NCI-H446 treated with DMSO at 0.1 percent for 48 hours (cell line): Measurements from ENCODE around the gene WWC2.

Experiments used
- DNase-seq: peaks from one replicate; lab custom pipeline; 2025; lab: John Stamatoyannopoulos, UW

Gene WWC2

DNA sequence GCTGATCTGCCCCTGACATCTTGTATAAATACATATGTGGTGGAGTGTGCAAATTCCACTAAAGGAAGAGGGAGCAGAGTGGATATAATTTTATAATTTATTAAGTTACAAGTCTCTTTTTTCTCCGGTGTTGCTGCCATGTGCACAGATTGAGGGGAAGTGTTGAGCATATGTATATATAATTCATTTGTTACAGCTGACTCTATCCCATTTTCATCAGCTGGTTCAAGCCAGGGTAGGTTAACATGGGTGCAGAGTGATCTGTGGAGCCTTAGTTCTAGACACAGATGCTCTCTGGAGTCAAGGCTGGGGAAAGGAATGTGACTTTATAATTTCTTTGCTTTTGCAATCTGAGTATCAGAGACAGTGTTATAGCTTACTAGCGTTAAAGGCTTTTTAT is 103.5 kb downstream of the WWC2 start:
- no peak for DNase-seq

DNA sequence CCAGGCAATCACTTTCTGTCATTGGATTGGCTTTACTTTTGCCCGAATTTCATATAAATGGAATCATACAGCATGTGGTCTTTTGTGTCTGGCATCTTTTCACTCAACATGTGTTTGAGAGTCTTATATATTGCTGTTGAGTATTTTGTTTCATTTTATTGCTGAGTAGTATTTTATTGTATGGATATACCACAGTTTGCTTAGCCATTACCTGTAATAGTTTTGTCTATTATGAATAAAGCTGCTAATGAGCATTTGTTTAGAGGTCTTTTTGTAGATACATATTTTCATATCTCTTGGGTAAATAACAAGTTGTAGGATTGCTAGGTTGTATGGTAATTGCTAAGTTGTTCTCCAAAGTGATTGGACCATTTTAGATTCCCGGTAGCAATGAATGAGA is 105.7 kb downstream of the WWC2 start:
- no peak for DNase-seq

DNA sequence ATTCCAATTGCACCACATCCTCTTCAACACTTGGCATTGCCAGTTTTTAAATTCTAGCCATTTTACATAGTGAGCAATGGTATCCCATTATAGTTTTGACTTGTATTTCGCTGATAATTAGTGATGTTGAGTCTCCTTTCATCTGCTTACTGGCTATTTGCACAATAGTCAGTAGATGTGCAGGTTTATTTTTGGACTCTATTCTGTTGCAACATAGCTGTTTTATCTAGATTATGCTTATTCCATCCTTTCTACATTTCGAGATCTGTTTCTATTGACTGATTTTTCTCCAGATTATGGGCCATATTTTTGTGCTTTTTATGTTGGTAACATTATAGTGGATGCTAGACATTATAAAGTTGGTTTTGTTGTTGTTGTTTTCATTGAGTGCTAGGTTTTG is 106.1 kb downstream of the WWC2 start:
- DNase-seq: no peak

DNA sequence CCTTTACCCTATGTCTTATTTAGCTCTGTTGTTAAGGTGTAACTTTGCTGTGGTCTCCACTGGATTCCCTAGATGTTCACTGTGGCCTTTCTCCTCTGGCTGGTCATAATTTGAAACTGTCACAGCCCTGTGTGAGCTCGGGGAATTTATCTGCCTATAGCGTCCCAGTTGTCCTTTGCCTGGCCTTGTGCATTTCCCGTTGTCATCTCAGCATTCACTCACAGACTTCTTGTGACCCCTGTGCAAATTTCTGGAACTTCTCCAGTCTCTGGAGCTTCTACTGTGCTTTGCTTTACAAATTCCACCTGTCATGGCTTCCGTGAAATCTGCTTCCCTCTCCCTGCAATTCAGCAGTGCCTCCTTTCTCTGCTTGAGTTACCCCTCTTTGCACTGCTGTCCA is 106.7 kb downstream of the WWC2 start:
- DNase-seq: no peak

DNA sequence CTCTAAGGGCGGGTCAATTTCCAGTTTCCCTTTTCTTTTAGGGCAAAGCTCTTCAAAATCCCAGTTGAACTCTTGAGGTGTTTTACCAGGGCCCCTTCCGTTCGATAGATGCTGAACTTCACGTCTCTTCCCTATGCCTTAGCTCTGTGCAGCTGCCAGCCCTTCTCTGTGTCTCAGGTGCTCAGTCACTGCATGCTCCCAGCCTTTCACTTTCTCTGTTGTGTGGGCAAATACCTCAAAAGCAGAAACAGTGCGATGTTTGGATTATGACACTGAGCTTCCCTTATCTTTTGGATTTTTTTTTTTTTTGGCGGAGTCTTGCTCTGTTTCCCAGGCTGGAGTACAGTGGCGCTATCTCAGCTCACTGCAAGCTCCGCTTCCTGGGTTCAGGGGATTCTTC is 112.5 kb downstream of the WWC2 start:
- no peak for DNase-seq

DNA sequence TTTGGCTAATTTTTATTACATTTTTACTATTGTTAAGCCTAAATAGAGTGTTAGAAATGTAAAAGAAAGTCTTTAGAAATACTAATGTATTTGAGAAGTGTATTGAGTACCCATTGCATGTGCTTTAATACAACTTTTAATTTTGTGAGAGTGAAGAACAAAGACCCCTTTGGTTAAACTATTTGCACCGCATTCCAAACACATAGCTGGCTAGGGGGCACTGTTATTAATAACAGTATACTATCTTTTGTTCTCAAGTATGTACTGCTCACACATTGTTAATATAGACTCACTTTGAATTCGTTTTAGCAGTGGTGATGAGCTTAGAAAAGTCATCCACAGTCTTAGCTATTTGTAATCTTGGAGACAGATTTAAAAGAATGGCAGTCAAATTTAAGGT is 114.9 kb downstream of the WWC2 start:
- no peak for DNase-seq

DNA sequence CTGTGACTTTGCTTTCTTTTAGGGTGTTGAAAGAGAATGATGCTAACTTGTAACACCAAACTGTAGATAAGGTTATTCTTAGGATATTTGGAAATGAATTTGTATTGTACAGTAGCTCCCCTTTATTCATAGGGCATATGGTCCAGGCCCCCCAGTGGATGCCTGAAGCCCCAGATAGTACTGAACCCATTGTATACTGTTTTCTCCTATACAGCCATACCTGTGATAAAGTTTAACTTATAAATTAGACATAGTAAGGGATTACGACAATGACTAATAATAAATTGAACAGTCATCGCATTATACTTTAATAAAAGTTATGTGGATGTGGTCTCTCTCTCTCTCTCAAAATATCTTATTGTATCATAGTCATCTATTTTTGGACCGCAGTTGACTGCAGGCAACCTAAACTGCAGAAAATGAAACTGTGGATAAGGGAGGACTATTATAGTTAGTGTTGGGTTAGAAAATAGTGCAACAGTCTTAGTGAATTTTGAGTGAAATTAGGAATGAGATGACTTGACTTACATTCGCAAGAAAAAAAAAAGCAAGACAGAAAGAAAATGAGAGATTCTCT is 115.9 kb downstream of the WWC2 start:
- DNase-seq: no peak

DNA sequence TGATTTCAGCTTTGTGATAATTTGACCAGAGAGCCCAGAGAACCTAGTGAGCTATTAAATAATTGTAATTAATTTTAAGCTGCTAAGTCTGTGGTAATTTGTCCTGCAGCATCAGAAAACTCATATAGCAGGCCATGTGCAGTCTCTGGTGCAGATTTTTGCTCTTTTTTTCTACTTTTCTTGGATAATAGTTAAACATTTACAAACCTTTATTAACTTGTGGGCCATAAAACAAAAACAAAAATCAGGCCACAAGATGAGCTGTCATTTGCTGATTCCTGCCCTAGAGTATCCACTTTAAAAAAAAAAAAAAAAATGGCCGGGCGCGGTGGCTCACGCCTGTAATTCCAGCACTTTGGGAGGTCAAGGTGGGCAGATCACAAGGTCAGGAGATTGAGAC is 121.2 kb downstream of the WWC2 start:
- DNase-seq: no peak

DNA sequence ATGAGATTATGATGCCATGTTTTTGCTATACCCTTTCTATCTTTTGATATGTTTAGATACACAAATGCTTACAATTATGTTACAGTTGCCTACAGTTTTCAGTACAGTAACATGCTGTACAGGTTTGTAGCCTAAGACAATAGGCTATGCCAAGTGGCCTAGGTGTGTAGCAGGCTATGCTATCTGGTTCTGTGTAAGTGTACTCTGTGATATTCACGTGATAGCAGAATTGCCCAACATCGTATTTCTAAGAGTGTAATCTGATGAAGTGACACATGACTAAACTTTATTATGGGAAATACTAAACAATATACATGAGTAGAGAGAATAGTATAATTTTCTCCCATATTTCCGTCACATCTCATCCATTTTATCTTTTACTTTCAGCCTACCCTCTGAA is 124.0 kb downstream of the WWC2 start:
- no peak for DNase-seq

DNA sequence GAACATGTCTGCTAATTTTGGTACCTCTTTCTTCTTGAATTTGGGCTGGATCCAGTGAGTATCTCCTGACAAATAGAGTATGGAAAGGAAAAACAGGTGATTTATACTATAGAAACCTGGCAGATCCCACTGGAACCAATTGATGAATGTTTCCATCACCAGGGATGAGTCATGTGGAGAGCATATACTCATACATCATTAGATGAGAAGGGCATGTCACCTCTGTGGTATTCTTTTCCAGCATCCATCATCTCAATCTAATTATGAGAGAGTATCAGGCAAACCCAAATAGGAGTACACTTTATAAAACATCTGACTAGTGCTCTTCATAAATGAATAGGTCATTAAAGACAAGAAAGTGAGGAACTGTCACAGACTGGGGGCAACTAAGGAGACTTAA is 130.3 kb downstream of the WWC2 start:
- no peak for DNase-seq

DNA sequence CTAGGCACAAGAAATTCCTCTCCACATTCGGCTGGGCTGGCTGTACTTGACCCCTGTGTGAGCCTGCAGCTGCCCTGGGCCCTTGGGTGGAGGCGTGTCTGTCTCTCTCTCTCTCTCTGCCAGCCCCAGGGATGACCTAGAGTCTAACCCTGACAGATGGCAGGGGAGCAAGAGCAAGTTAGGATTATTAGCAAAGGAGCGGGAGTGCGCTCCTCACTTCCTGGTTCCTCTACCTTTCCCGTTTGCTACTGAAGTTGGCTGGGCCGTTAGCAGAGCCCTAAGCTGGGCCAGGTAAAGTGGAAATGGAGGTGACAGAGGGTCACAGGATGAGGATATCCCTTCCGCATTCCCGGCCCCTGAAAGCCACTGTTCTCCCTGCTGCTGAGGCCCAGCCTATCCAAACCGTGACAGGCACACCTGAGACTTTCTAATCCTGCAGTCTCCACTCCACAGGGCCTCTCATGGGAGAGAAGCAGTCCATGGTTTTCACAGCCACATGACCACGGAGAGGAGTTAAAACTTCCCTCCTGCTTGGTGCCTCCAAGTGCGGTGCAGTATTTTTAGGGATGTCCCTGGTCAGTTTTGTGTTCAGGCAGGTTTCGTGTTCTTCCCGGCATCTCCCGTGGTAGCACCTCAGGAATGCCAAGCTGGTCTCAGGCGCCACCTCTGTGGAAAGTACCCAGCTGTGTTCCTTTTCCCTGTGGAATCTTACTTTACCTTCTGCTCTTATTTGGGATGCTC is 141.7 kb downstream of the WWC2 start:
- DNase-seq: no peak

DNA sequence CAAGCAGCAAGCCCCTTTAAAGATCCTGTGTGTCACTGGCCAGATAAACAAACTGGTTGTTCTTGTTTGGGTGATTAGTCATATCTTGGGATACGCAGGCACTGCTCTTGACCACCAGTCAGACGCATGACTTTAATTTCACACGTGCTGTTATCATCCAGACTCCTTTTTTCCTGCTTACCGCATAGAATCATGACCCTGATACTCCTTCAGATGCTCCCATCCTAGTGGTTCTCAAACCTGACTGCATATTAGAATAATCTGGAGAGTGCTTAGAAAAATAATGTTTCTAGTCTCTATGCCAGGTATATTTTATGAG is 142.2 kb downstream of the WWC2 start:
- DNase-seq: no peak

DNA sequence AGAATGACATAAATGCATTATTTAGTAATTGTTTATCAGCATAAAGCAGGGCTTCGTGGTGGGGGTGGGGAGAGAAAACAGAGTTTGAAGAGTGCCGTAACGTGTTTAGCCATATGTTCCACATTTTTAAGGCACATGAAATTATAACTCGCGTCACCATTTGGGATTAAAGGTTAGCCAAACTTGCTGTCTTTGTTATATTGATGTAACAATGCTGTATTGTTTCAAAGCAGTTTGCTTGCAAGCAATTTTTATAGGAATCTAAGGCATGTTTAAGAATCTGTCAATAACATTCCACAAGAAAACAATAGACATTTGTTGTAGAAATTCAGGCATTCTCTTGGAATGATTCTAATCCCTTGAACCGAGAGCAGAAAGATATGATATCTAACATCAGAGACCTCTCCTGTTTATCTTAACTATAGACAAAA is 142.7 kb downstream of the WWC2 start:
- DNase-seq: no peak

DNA sequence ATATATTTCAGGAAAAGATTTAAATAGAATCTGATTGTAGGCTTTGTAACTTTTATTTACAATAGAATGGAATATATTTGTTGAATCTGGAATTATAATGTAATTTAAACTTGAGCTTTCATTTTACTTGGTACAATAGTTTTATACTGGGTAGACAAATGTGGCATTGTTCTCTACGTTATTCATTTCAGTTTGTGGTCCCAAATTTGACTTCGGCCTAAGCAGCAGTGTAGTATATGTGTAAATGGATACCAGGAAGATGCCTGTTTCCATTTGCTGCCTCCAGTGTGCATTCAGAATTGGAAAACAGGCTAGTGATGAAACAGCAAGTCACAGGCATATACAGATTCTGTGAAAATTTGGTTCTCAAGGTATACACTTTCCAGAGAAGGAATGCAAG is 143.2 kb downstream of the WWC2 start:
- no peak for DNase-seq

DNA sequence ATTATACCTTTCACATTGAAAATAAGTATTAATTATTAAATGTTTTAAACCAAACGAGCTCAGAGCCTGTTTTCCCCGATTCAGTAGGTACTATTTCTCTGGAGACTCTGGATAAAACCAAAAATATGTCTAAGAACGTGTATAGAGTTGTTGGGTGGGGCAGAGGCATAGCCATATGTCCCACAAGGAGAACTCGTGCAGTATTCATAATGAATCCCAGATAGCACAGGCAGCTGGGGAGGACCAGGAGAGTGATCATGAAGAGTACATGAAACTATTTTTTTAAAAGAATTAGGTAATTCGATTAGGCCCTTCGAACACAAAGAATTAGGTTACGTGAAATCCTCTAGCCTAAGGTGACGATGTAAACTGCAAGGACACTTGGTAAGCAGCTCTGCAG is 145.0 kb downstream of the WWC2 start:
- no peak for DNase-seq

DNA sequence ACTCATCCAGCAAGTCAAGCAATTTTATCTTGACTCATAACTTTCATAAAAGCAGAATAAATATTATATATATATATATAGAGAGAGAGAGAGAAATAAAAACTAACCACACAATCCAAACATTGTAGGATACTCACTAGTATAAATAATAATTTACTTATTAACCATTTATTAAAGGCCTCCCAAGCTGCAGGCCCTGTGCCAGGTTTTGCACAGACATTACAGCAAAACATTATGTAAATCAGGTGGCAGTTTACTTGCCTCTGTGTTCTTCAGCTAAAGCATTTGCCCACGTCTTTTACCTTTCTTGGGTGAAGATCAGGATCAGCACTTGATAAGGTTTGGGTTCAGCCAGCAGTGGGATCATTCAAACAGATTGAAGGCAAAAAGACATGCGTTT is 145.4 kb downstream of the WWC2 start:
- DNase-seq: no peak

DNA sequence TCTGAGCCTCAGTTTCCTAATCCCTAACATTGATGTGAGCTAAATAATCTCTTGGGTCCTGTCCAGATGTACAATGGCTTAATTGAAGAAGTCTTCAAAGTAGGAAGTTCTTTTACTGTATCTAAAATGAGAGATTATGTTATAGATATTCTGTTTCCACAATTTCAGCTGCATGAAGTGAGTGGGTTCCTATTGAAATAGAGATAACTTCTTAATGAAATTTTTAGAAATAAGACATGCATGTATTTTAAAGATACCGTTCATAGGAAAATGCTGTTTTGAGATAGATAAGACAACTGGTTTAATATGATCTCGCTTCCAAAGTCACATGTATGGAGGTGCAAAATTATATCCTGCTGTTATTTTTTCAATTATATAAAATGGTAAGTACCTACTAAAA is 149.1 kb downstream of the WWC2 start:
- DNase-seq: no peak

DNA sequence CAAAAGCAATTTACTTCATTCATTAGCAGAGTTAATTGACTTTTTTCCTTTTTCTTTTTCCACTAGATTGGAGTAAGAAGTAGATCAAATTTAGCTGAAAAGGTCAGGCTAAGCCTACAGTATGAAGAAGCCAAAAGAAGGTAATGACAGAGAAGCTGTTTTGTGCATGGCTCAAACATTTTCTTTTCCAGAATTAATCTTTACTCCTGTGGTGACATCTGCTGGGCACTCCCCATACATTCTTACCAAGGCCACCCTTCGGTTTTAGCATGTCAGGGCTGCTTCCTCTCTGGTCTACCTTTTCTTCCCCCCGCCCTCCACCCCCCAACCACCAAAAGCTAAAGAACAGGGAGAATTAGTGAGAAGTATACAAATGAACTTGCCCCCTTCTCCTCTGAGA is 150.8 kb downstream of the WWC2 start:
- no peak for DNase-seq

DNA sequence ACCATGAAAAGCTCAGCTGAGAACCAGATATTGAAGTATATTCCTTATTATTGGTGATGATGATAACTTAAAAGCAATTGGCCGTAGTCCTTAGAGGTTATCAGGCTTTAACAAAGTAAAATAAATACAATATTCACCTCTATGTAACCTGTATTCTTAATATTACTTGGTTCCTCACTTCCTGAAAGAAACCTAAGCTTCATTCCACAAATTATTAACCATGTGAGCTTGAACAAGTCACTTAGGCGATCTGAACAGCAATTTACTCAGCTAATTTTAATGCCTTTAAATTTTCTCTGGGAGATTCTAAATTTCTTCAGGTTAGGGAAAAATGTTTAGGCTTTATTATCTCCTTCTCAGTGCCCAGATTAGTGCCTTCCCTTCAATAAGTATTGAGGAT is 151.8 kb downstream of the WWC2 start:
- DNase-seq: no peak

DNA sequence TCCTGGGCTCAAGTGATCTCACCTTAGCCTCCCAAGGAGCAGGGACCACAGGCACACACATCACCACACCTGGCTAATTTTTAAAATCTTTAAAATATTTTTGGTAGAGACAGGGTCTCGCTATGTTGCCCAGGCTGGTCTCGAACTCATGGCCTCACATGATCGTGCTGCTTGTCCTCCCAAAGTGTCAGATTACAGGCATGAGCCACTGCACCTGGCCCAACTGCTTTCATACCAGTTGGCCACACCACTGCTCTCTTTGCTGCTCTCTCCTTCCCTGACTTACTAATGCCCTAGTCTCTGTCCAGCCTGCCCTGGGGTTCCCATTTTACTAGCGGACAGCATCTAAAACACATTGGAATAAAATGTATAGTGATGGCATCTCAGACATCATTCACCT is 153.9 kb downstream of the WWC2 start:
- DNase-seq: no peak

DNA sequence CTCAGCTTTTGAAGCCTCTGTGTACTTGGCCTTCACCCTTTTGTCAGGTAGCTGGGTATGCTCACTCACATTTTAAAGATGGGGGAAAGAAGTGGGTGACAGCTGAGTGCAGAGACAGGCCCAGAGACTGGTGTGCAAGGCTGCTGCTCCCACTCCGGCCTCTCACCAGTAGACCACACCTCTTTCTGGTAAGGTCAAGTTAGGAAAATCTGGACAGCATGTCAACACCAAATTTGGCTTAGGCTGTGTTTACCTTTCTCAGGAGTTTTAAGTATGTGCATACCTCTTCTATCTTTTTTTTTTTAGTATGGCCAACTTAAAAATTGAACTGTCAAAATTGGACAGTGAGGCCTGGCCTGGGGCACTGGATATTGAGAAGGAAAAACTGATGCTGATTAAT is 154.4 kb downstream of the WWC2 start:
- no peak for DNase-seq

DNA sequence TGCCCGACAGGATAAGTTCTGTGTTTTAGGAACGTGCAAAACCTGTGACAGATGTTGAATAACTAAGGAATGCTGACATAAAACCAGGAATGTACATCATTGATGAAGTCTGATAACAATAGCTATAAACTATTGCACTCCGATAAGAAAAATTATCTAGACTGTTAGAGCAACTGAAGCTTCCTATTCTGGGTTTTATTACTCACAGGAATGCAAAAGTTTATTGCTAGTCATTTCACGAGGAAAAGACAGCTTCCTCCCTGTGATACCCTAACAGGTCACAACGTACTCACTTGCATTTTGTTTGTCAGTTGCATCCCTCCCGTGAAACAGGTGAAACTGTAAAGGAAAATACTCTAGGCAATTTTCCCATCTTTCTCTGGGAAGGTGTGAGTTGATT is 155.1 kb downstream of the WWC2 start:
- DNase-seq: no peak

DNA sequence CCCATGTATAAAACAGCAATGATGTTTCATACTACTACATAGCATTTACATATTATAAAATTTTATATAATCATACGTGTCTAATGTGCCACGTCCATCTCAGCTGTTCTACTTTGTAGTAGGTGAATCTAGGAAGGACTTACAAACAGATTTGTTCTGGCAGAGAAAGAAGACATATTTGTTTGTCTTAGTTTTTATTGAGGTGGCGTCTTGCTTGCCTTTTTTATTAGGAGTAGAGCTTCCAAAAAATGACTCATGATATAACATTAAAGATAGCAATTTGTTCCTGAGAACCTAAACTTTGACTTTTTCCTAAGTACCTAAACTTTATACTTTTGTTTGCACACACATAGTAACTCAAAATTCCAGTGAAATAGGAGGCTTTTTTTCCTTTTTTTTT is 156.4 kb downstream of the WWC2 start:
- DNase-seq: no peak

DNA sequence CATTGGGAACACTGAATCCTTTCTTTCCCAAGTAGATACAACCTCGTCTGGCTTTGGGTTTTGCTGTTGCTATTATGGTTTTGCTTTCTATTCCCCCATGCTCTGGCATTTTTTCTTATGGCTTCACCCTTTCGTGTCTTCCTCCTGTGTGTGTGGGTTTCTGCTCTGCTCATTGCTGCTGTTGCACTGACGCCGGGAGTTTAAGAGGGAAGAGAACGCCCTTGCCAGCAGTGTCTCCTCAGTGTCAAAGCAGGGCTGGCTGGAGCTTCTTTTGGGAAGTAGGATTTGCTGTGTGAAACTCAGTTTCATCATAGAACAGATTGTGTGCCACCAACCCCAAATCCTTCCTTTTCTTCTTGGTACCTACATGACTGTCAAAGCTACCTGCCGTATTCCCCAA is 157.3 kb downstream of the WWC2 start:
- no peak for DNase-seq
